SK-N-DZ (cell line): ENCODE measurements around the gene SULT1A1.

Experiments used
- DNase-seq: peaks from one replicate; pipeline ENCODE4 v3.0.0-alpha.2; 2015; ENCODE audit warnings: low spot score

SULT1A1 gene

DNA sequence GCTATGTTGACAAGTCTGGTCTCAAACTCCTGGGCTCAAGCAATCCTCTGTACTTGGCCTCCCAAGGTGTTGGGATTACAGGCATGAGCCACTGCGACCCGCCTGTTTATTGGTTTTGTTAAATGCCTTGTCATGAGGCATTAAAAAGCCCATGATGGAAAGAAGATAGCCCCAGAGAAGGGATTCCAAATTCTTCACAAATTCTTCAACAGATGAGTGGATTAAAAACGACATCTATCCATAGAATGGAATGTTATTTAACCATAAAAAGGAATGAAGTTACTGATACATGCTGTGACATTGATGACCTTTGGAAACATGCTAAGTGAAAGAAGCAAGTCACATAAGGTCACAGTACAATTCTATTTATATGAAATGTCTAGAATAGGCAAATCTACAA lies 51.4 kb downstream of the SULT1A1 start:
- no peak for DNase-seq

DNA sequence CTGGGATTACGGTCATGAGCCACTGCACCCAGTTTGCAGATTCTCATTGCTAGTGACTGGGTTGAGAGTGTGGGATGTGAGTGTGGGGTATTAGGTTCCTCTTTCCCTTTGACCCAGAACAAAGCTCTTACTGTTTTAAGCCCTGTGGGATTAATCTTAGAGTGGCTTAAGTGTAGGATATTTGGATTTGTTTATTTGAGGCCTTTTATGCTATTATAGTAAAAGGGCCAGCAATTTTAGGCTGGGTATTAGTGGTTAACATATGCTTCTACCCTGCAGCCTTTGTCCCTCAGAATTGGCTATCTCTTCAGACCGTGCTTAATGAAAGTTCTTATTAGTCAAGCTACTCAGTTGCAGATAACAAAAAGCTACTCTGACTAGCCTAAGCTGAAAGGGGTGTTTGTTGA lies 52.9 kb downstream of the SULT1A1 start:
- DNase-seq = no peak

DNA sequence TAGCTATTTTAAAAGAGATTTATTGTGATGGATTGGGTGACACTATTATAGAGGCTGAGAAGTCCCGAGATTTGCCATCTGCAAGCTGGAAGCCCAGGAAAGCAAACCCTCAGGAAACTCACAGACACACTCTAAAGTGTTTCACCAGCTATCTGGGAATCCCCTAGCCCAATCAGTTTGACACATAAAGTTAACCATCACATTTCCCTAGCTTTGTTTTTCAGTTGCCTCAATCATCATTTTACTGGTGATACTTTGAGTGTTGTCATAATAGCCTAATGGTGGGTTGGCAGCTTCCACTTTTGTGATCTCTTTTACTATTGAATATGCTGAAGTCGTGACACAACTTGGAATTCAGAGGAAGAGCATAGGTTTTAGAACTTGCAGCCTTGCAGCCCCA lies 54.3 kb downstream of the SULT1A1 start:
- no peak for DNase-seq
